K562 (cell line): ENCODE measurements around the gene KCND3. TPM values are rescaled to one million over a fixed set of nuclear protein-coding genes. Genes with fewer than 3 reads are reported as not detected.

Experiments used
- ATAC-seq: fragments of 200-7000 bp; cut with Tn5 transposase; 3 replicates; pipeline ENCODE4 v1.9.1; 2020; ENCODE audit warnings: moderate library complexity
- BruUV-seq: library from RNA; stranded (reverse); fragments of 400-500 nt; replicated peaks from 2 replicates; lab custom pipeline; 2021; lab: Mats Ljungman, UMichigan
- CTCF ChIA-PET: fragments of 300-600 bp; formaldehyde crosslinking; extraction: SDS; loops from one replicate; lab custom pipeline; 2021; ENCODE audit warnings: low intra/inter-chr PET ratio; lab: Yijun Ruan, JAX
- POLR2A ChIA-PET: fragments of 300-600, 350-650 bp; sonication (Branson Sonifier 250); formaldehyde crosslinking; extraction: SDS; loops from one replicate; lab custom pipeline; 2021; ENCODE audit warnings: antibody characterized with exemption, inconsistent platforms; lab: Yijun Ruan, JAX
- DNase-seq, 4 experiments: peaks; one replicate each; pipeline versions ENCODE4 v3.0.0 to v3.0.0-alpha.2; 2011 to 2018; ENCODE audit warnings: low spot score in 3 of 4, mixed read lengths in 3 of 4; ENCODE audit errors: extremely low read depth in 1 of 4
- FAIRE-seq: peaks from 2 replicates; lab custom pipeline; 2011; peaks lifted over from hg19 to GRCh38; lab: Jason Lieb, UNC
- H2AFZ ChIP-seq: 2 replicates; pipeline ENCODE4 v1.6.0; 2011; ENCODE audit warnings: low read depth, low read length, control low read depth, inconsistent platforms
- H3K27ac ChIP-seq: fragments of 200-600 bp; 3 replicates; pipeline ENCODE4 v1.8.0; 2011; ENCODE audit warnings: low read depth, mild to moderate bottlenecking, control low read depth, inconsistent platforms, low read length, moderate library complexity, mixed read lengths; ENCODE audit errors: extremely low read depth
- H3K27me3 ChIP-seq, 2 experiments: fragments of 300-600 bp in 1 of 2; 2 replicates in 1 of 2; 3 replicates in 1 of 2; pipeline versions ENCODE4 v1.6.0 to v1.8.0; 2011; ENCODE audit warnings: inconsistent platforms in 2 of 2, low read length in 2 of 2, mild to moderate bottlenecking in 1 of 2, mixed read lengths in 1 of 2, moderate library complexity in 1 of 2; ENCODE audit not compliant: control insufficient read depth in 2 of 2, insufficient read depth in 2 of 2
- H3K36me3 ChIP-seq: fragments of 300-600 bp; 3 replicates; pipeline ENCODE4 v1.8.0; 2011; ENCODE audit warnings: mild to moderate bottlenecking, low read length, inconsistent platforms; ENCODE audit not compliant: control insufficient read depth, insufficient read depth
- H3K4me1 ChIP-seq, 2 experiments: fragments of 200-600 bp in 1 of 2; replicated peaks in 1 of 2; 2 replicates in 1 of 2; 3 replicates in 1 of 2; pipeline versions ENCODE4 v1.5.1 to v1.8.0; 2011; ENCODE audit warnings: inconsistent platforms in 2 of 2, low read length in 2 of 2, mild to moderate bottlenecking in 1 of 2, mixed read lengths in 1 of 2, moderate library complexity in 1 of 2; ENCODE audit not compliant: control insufficient read depth in 2 of 2, insufficient read depth in 2 of 2
- H3K4me2 ChIP-seq: 2 replicates; pipeline ENCODE4 v1.6.1; 2011; ENCODE audit warnings: low read length, control low read depth, inconsistent platforms, mixed read lengths; ENCODE audit not compliant: insufficient read depth
- H3K4me3 ChIP-seq: fragments of 200-600 bp; sonication (generic), shearing (Covaris generic); 2 replicates; pipeline ENCODE4 v1.5.1; 2016; ENCODE audit warnings: control low read depth, inconsistent platforms
- H3K79me2 ChIP-seq: fragments of 200-600 bp; 3 replicates; pipeline ENCODE4 v1.8.0; 2011; ENCODE audit warnings: low read length, inconsistent platforms; ENCODE audit not compliant: control insufficient read depth, insufficient read depth
- H3K9ac ChIP-seq, 2 experiments: 2 replicates each; pipeline versions ENCODE4 v1.6.0 to v1.6.1; 2011; ENCODE audit warnings: low read depth in 2 of 2, low read length in 2 of 2, control low read depth in 1 of 2, inconsistent platforms in 1 of 2, mild to moderate bottlenecking in 1 of 2, mixed read lengths in 1 of 2; ENCODE audit not compliant: insufficient read depth in 1 of 2
- H3K9me1 ChIP-seq: one replicate; pipeline ENCODE4 v1.6.0; 2011; ENCODE audit warnings: inconsistent platforms, mild to moderate bottlenecking, low read length, moderate library complexity; ENCODE audit not compliant: control insufficient read depth, insufficient read depth
- H3K9me3 ChIP-seq: replicated peaks from 2 replicates; pipeline ENCODE4 v1.5.1; 2011; ENCODE audit warnings: low read depth, low read length, inconsistent platforms; ENCODE audit not compliant: control insufficient read depth, insufficient read depth
- H4K20me1 ChIP-seq: replicated peaks from 2 replicates; pipeline ENCODE4 v1.6.1; 2011; ENCODE audit warnings: low read length, inconsistent platforms, mixed read lengths; ENCODE audit not compliant: control insufficient read depth, insufficient read depth
- ATF3 ChIP-seq, 2 experiments: fragments of 450-650 bp in 1 of 2; sonication (generic) in 1 of 2; formaldehyde crosslinking in 1 of 2; IDR thresholded peaks in 1 of 2; conservative IDR thresholded peaks in 1 of 2; 2 replicates each; pipeline versions ENCODE4 v1.6.1 to v1.8.1; 2016 to 2023; ENCODE audit warnings: mild to moderate bottlenecking in 2 of 2, moderate library complexity in 2 of 2, inconsistent platforms in 1 of 2, missing genetic modification reagents in 1 of 2
- BCLAF1 ChIP-seq, 2 experiments: fragments of 450-650 bp in 1 of 2; IDR thresholded peaks; 2 replicates each; pipeline ENCODE4 v1.6.1; 2011 to 2017; ENCODE audit warnings: low read depth in 2 of 2, antibody characterized with exemption in 1 of 2, borderline replicate concordance in 1 of 2, low read length in 1 of 2, mild to moderate bottlenecking in 1 of 2, mixed read lengths in 1 of 2; ENCODE audit not compliant: control insufficient read depth in 1 of 2
- ILK ChIP-seq: fragments of 450-650 bp; IDR thresholded peaks from 2 replicates; pipeline ENCODE4 v1.6.1; 2016; ENCODE audit warnings: missing genetic modification characterization, low read depth, mild to moderate bottlenecking, missing compliant biosample characterization, moderate library complexity, borderline replicate concordance
- NR2C1 ChIP-seq, 2 experiments: fragments of 450-650 bp; IDR thresholded peaks; 2 replicates each; pipeline ENCODE4 v1.6.1; 2017; ENCODE audit warnings: mild to moderate bottlenecking in 2 of 2, antibody characterized with exemption in 1 of 2, inconsistent platforms in 1 of 2, missing compliant biosample characterization in 1 of 2, missing genetic modification characterization in 1 of 2
- POLR2B ChIP-seq: fragments of 450-650 bp; IDR thresholded peaks from 2 replicates; pipeline ENCODE4 v1.6.1; 2018; ENCODE audit warnings: low read depth; ENCODE audit not compliant: partially characterized antibody
- RBM34 ChIP-seq: fragments of 200-400 bp; formaldehyde crosslinking; IDR thresholded peaks from 2 replicates; pipeline ENCODE4 v1.6.1; 2018; ENCODE audit warnings: low read length, borderline replicate concordance; ENCODE audit not compliant: insufficient read depth
- RNF2 ChIP-seq: sonication (generic); IDR thresholded peaks from 2 replicates; pipeline ENCODE4 v1.6.1; 2016
- SP1 ChIP-seq: sonication (generic); formaldehyde crosslinking; IDR thresholded peaks from 2 replicates; pipeline ENCODE4 v1.8.1; 2022; ENCODE audit warnings: mild to moderate bottlenecking, missing genetic modification reagents
- THRB ChIP-seq: fragments of 450-650 bp; formaldehyde crosslinking; conservative IDR thresholded peaks from 2 replicates; pipeline ENCODE4 v1.4.0; 2022; ENCODE audit warnings: mild to moderate bottlenecking, missing genetic modification characterization
- ZNF766 ChIP-seq: fragments of 200-800 bp; sonication (Bioruptor generic); conservative IDR thresholded peaks from 2 replicates; pipeline ENCODE4 v1.6.1; 2016; ENCODE audit warnings: missing genetic modification characterization, missing compliant biosample characterization
- WGBS: fragments of 100-300 bp; shearing (Covaris generic); methylation state at CpG from one replicate; pipeline ENCODE4 v1.1.6; 2016; ENCODE audit warnings: low coverage, mixed read lengths; ENCODE audit not compliant: insufficient coverage; ENCODE audit errors: missing lambda C conversion rate; 5-methylcytosine and 5-hydroxymethylcytosine counted together
- in situ Hi-C: fragments of 300-500 bp; cut with MboI; formaldehyde crosslinking; loops from 4 replicates; pipeline ENCODE4 v1.15.0; 2018; ENCODE audit warnings: inconsistent platforms, mixed read lengths
- intact Hi-C: fragments of 100-400 bp; cut with micrococcal nuclease; formaldehyde crosslinking; loops from 2 replicates; pipeline ENCODE4 v1.14.2; 2022
- polyA plus RNA-seq, 8 experiments: library from polyadenylated mRNA; depleted of rRNA in 4 of 8; stranded (reverse) in 5 of 8; unstranded in 3 of 8; fragments of >200 nt; fragmentation: Nextera tagmentation in 2 of 8; fragmentation: Illumina TruSeq in 1 of 8; extraction: Ambion mirVana in 2 of 8; extraction: Trizol in 1 of 8; gene quantifications; 2 replicates each; pipeline versions ENCODE4 v1.2.1 to v1.2.3, GENCODE V29; 2011 to 2014; ENCODE audit warnings: inconsistent platforms in 1 of 8, missing spikeins in 1 of 8
- total RNA-seq, 7 experiments: library from RNA; depleted of rRNA in 6 of 7; stranded (reverse); fragments of >200 nt in 6 of 7; fragmentation: Illumina TruSeq in 2 of 7; extraction: Trizol in 2 of 7; gene quantifications; 2 replicates each; pipeline versions ENCODE4 v1.2.1 to v1.2.3, GENCODE V29; 2011 to 2021; ENCODE audit warnings: low replicate concordance in 1 of 7
- TF ChIP-seq, protein P1 (sequence below): fragments of 250-450 bp; sonication (Bioruptor Pico); IDR thresholded peaks from 2 replicates; pipeline ENCODE4 v1.4.0; 2020; ENCODE audit warnings: mild to moderate bottlenecking, moderate library complexity

The KCND3 gene
- total and polyA plus RNA-seq, 9 of the 15 experiments (the other 6 are each of a cell fraction or from before 2014, with no cell fraction given) = not detected

DNA sequence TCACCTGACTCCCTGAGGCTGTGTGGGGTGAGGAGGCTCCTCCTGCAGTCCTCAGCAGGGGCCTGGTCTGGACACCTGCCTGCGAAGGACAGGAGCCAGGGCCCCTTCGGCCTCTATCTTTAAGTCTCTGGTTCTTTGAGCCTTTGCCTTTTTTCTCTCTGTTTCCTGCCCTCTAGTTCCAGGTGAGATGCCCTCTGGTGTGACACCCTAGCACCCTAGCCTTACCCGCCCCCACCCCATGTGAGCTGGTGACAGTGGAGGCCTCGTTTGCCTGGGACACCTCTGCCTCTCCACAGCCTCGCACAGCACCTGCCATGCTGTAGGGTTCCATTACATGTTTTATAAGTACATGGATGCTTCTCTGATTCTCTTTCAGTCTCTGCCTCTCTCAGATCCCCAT, 186.5 kb downstream of the KCND3 start:
- ChIA-PET POLR2A (no interaction called here), CTCF (no interaction called here)
- no peaks in the 10 kb centered on the region for H3K4me1 ChIP-seq
- no peaks in the 10 kb centered on the region for H3K36me3 ChIP-seq
- no peak overlapping the region for H2AFZ ChIP-seq
- in situ Hi-C loops (no loop called here), intact Hi-C loops (loop anchor here (5.0 kb wide), 1 partner anchor 59 kb away; no protein-coding TSS in a partner anchor)
- no peaks in the 10 kb centered on the region for H3K9me3 ChIP-seq
- ATAC-seq = no peak
- no TSS peak for BruUV-seq
- H3K9me1 ChIP-seq = no peaks in the 10 kb centered on the region
- FAIRE-seq = no peak
- H3K9ac ChIP-seq = no peak overlapping the region
- no peak for DNase-seq
- H3K27me3 ChIP-seq = peaks cover 50 to 74% of the 10 kb centered on the region in 2 experiments; a peak in 4 of 5 replicates
- H4K20me1 ChIP-seq = no peaks in the 10 kb centered on the region; the same call in none of the 2 replicates
- H3K4me2 ChIP-seq = no peak overlapping the region
- no peaks in the 10 kb centered on the region for H3K79me2 ChIP-seq
- WGBS = 0% methylated on average over 5 of the region's 5 CpGs
- no peak overlapping the region for H3K27ac ChIP-seq
- H3K4me3 ChIP-seq = no peak overlapping the region
- TF ChIP-seq BCLAF1 (IDR thresholded peaks at IDR 0.05; ENCODE audit: borderline replicate concordance in 1 of 2, control insufficient read depth in 1 of 2, low read depth in 2 of 2, low read length in 1 of 2) (no peak), NR2C1 (IDR thresholded peaks at IDR 0.05) (no peak), NR2C1 (tag; IDR thresholded peaks at IDR 0.05) (no peak), ATF3 (IDR thresholded peaks at IDR 0.05) (no peak), ATF3 (CRISPR knock-in tag; conservative IDR thresholded peaks at IDR 0.05) (no peak), SP1 (CRISPR knock-in tag) (no peak), THRB (CRISPR knock-in tag) (no peak), POLR2B (no peak), RBM34 (no peak), RNF2 (no peak), ILK (tag) (no peak), ZNF766 (CRISPR knock-in tag) (no peak)
- TF ChIP-seq, protein P1, sequence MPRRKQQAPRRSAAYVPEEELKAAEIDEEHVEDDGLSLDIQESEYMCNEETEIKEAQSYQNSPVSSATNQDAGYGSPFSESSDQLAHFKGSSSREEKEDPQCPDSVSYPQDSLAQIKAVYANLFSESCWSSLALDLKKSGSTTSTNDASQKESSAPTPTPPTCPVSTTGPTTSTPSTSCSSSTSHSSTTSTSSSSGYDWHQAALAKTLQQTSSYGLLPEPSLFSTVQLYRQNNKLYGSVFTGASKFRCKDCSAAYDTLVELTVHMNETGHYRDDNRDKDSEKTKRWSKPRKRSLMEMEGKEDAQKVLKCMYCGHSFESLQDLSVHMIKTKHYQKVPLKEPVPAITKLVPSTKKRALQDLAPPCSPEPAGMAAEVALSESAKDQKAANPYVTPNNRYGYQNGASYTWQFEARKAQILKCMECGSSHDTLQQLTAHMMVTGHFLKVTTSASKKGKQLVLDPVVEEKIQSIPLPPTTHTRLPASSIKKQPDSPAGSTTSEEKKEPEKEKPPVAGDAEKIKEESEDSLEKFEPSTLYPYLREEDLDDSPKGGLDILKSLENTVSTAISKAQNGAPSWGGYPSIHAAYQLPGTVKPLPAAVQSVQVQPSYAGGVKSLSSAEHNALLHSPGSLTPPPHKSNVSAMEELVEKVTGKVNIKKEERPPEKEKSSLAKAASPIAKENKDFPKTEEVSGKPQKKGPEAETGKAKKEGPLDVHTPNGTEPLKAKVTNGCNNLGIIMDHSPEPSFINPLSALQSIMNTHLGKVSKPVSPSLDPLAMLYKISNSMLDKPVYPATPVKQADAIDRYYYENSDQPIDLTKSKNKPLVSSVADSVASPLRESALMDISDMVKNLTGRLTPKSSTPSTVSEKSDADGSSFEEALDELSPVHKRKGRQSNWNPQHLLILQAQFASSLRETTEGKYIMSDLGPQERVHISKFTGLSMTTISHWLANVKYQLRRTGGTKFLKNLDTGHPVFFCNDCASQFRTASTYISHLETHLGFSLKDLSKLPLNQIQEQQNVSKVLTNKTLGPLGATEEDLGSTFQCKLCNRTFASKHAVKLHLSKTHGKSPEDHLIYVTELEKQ (CRISPR knock-in tag) = no peak
